Stimulated activated CD4-positive, alpha-beta T cell treated with anti-CD3 and anti-CD28 coated beads, Interleukin-2, amount 100 ng/mL, for 4 hours (primary cell): ENCODE data around the gene KLHL29.

Source experiments
- DNase-seq: peaks from one replicate; pipeline ENCODE4 v3.0.0-alpha.2; 2020; ENCODE audit warnings: low read depth

The KLHL29 gene

GRCh38 chr2:23697256-23698075 lies 312.5 kb downstream of the KLHL29 start:
- no peak for DNase-seq

DNA sequence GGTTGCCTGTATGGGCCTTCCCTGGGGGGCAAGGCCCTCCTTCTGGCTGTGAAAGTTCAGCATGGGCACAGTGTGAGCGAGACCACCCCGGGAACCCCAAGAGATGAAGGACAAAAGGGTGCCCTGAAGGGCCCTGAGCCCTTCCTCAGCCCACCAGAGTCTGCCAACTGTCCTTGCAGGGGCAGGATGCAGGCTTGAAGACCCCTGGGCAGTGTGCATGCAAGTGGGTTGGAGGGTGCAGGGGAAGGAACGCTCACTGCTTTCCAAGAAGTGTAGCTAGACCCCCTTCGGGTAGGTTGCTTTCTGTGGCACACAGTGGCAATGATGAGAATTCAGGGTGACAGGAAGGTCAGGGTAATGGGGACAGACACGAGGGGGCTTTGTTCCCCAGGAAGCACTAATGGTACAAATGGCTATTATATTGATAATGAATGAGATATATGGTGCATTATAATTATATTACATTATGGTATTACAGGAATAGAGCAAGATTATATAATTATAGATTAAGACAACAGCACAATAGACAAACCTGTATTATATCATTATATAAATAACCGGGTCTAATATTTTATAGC lies 313.2 kb downstream of the KLHL29 start:
- no peak for DNase-seq

GRCh38 chr2:23698721-23699579 lies 314.0 kb downstream of the KLHL29 start:
- DNase-seq = no peak

GRCh38 chr2:23699580-23699925 lies 314.6 kb downstream of the KLHL29 start:
- DNase-seq = no peak

GRCh38 chr2:23700627-23701026 lies 315.6 kb downstream of the KLHL29 start:
- no peak for DNase-seq

DNA sequence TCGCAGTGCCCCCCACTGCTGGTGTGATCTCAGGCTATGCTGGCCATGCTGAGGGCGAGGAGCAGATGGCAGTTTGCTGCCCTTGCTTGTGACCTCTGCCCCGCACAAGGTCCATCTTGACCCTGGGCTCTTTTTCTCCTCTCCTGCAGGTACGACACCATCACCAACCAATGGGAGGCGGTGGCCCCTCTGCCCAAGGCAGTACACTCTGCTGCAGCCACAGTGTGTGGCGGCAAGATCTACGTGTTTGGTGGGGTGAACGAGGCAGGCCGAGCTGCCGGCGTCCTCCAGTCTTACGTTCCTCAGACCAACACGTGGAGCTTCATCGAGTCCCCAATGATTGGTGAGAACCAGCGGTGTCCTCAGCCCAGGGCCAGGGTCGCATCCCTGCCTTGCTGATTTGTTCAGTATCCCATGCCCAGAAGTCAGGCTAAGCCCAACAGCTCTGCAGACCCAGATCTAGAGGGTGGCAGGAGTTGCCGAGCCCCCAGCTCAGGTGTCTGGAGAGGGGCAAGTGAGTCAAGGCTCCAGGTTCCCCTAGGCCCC lies 318.1 kb downstream of the KLHL29 start:
- no peak for DNase-seq

DNA sequence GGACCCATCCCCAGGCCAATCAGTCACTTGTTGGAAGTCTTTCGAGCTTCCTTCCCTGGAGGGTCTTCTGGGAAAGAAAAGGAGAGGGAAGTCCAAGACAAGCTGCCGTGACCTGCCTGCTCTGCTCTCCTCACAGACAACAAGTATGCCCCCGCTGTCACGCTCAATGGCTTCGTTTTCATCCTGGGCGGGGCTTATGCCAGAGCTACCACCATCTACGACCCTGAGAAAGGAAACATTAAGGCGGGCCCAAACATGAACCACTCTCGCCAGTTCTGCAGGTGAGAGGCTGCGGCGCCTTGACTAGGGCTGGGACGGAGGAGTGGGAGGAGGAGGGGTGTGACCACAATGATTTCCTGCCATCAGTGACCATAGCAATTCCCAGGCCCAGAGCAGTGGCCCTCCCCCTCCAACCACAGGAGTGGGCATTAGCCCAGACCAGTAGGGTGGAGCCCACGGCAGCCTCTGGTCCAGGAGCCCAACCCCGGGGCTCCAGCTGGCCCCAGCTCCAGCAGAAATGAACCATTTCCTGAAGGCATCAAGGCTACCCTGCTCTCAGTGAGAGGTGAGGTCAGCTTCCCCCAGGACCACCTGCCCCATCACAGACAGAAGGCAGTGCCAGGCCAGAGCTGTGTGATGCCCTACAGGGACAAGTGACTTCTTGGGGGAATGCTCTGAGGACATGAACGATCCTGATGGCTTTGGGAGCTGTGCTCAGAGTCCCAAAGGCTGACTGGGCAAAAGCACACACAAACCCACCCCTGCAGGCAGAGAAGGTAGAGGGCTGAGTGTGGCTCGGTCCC lies 318.8 kb downstream of the KLHL29 start:
- no peak for DNase-seq

- no peak for DNase-seq
These were observed 321.0 kb downstream of the KLHL29 start for GRCh38 chr2:23705771-23706612.

GRCh38 chr2:23706613-23707078 lies 321.7 kb downstream of the KLHL29 start:
- DNase-seq = no peak

GRCh38 chr2:23707096-23707495 lies 322.1 kb downstream of the KLHL29 start:
- no peak for DNase-seq

DNA sequence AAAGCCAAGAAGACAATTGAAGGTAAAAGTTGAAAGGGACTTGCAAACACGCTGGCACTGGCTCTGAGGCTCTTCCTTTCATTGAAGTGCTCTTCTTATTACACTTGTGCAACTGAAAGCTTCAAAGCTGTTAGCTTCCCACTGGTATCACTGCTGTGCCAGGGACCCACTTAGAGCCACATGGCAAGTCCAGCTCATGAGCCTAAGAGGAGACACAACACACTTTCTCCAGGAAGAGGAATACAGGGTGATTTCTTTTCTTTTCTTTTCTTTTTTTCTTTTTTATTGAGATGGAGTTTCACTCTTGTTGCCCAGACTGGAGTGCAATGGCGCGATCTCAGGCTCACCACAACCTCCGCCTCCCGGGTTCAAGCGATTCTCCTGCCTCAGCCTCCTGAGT lies 323.8 kb downstream of the KLHL29 start:
- no peak for DNase-seq

DNA sequence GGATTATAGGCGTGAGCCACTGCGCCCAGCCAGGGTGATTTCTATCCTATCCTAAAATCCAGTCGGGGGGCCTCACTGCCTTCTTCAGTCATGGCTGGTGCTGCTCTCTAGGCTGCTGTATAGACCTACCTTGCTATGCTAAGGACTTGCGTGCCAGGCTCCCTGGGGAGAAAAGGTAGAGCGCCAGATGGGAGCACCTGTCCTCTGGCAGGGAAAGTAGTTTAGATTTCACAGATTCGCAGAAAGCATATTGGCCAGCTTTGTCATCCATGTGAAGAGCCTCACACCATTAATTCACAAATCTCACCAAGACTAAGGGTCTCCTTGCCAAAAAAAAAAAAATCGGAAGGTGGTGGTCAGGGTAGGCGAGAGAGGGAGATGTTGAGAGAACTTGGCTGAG lies 324.3 kb downstream of the KLHL29 start:
- no peak for DNase-seq

DNA sequence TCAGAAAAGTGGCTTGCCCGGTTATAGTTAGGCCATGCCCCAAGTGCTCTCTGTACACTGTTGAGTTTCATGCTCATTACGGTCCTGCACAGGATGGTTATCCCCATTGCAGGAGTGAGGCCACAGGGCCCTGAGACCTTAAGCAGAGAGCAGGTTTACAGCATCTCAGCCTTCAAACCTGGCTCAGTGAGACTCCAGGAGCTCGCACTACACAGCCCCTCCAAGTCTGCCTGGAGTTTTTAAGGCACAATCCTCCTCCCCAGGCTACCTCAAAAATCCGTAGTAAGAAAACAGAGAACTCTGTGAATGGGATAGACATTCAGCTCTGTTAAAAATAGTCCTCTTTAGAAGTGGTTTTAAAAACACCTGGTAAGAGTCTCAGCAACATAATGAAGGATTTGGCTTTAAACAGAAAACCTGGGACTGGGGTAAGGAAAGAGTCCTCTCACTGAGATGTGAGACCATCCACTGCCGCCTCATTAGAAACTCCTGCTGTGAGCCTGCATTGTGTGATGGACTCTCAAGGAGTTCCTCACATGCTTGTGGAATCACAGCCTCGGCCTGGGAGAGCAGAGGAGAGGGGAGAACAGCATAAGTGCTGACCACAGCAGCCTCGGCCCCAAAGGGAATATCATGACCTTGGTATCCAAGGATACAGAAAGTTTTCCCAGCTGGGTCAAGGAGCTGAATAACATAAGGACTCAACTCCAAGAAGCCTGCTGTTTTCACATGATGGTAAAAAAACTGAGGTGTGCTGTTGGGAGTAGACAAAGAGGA lies 327.2 kb downstream of the KLHL29 start:
- no peak for DNase-seq

DNA sequence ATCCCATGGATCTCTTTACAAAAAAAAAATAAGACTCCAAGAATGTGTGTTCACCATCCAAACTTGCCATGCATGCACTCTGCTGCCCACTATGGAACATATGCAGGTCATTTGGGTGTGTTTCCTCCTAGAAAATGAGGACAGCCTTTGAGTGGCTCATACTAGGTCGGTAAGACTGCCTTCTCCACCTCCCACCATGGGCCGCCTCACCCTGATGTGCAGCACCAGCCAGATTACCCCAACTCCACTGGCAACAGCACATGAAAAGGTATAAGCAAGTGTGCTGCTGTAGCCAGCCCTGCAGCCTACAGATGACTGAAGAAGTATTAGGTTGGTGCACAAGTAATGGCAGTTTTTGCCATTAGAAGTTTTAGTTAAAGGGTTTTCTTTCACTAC lies 327.8 kb downstream of the KLHL29 start:
- no peak for DNase-seq

DNA sequence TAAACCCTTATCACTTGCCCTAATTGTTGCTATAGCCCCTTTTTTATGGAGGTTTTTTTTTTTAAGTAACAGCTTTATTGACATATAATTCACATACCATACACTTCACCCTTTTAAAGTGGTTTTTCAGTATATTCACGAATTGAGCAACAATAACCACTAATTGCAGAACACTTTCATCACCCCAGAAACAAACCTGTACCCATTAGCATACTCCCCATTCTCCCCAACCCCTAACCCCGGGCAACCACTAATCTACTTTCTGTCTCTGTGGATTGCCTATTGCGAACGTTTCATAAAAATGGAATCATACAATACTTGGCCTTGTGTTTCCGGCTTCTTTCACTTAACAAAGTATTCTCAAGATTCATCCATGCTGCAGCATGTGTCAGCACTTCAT lies 328.4 kb downstream of the KLHL29 start:
- DNase-seq = no peak

DNA sequence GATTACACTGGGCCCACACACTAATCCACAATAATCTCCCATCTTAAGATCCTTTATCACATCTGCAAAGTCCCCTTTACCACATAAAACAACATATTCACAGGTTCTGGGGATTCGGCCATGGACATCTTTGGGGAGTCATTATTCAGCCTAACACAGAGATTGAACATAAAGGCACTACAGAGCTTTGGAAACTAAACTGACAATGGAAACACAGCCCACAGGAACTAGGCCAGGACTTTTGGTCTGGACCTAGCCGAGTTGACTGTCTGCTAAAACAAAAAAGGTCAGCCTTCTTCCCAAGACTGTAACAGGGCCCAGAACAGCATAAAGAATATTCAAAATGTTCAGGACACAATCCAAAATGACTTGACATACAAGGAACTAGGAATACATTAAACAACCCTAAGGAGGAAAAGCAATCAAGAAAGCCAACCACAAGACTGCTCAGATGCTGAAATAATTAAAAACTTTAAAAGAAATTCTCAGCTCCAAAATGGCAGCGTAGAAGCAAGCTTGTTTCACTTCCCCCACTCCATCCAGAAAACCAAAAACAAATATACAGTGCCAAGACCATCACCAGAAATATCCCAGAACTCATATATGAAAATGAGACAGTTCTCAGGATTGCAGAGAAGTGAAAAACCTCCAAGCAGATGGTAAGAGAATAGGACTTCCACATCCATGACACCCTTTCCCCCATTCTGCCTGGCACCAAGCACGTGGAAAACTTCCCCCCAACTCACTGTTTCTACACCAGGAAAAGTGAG lies 334.1 kb downstream of the KLHL29 start:
- DNase-seq = no peak

DNA sequence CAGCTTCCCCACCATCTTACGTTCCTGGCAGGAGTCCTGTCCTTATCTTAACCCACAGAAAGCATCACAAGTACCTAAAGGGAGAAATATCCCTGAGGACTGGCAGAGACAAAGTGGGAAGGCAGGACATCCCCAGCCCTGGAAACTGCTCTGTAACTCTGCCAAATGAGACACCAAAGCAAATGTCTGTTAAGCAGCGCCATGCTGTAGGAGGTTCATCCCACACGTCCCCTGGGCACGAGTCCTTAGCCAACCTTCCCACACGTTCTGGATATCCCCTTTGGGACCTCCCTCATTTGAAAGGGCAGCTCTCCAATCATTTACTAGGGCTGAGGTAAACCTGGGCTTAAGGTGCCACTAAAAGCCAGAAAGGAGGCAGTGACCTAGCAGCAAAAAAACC lies 334.7 kb downstream of the KLHL29 start:
- no peak for DNase-seq

GRCh38 chr2:23720705-23721453 lies 335.9 kb downstream of the KLHL29 start:
- no peak for DNase-seq

DNA sequence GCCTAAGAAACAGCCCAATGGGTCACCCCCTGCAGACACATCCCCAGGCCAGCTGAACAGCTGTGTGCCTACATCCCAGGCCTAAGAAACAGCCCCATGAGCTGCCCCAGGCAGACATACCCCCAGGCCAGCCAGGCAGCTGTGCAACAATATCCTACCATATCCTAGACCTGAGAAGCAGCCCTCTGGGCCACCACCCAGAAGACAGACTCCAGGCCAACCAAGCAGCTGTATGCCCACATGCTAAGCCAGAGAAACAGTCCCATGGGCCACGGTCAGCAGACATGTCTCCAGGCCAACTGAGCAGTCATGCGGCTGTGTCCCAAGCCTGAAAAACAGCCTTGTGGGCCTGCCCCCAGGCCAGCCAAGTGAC lies 336.5 kb downstream of the KLHL29 start:
- no peak for DNase-seq
